CD4-positive, alpha-beta T cell treated with Interleukin-2 at 100 ng/mL for 4 hours (primary cell): Measurements from ENCODE around the gene GSTO2.
A peak's percentile ranks its signal among the peaks of the same experiment; 100 is the strongest.

Experiments used
- DNase-seq: peaks from one replicate; pipeline ENCODE4 v3.0.0-alpha.2; 2020; ENCODE audit warnings: low spot score

Gene GSTO2

DNA sequence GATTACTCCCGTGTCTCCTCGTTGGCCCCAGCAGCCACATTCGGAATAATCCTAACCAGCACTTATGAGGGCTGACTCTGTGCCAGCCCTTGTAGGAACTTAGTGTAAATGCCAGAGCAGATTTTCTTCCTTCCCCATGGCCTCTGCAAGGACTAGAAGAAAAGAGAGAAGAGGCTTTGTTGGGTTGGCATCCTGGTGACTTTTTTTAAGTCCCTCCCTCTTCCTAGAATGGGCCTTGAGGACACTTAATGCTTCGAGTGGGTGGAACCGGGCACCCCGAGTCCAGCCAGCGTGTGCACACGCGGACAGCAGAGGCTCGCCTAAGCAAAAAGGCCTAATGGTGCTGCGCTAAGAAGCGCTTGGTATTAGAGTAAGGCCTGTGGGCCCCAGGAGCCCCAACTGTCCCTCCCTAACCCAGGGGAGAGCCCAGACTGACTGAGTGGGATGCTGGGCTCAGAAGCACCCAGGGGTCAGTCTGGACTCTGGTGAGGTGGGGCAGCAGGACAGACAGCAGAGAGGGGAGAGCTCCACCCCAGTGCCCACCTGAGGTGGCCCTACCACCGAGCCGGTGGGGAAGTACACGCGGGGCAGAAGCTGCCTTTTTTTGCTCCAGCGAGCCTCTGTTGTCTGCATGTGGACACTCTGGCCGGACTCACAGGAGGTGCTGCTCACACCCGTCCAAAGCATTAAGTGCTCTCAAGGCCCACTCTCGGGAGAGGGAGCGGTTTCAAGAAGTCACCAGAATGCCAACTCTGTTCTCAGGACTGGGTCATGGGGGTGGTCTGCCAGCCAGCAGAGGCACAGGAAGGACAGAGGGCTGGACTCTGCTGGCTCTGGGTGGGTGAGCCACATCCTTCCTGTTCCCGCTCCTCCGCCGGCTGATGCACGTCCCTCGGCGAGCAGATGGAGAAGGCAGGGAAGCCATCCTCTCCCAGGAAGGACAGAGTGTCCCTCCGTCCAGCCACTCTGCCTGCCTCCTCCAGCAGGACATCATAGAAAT lies 56.8 kb downstream of the GSTO2 start:
- no peak for DNase-seq

GRCh38 chr10:104326991-104327610 lies 58.1 kb downstream of the GSTO2 start:
- no peak for DNase-seq

GRCh38 chr10:104327745-104328645 lies 59.0 kb downstream of the GSTO2 start:
- no peak for DNase-seq

DNA sequence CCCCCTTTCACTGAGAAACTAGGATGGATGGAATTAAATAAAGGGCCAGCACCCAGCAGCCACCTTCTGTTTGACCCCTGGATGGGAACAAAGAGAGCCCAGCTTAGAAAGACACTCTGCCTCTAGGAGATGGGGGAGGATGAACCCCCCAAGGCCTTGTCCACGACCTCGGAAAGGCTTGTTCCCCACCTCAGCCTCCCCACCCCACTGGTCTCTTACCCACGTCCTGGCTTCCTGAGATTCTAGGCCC lies 59.6 kb downstream of the GSTO2 start:
- no peak for DNase-seq

GRCh38 chr10:104328896-104329710 lies 60.1 kb downstream of the GSTO2 start:
- peak; percentile 80 for DNase-seq

- no peak for DNase-seq
These were observed 60.8 kb downstream of the GSTO2 start for GRCh38 chr10:104329735-104330134.

- no peak for DNase-seq
These were observed 61.5 kb downstream of the GSTO2 start for GRCh38 chr10:104330168-104331110.

GRCh38 chr10:104331208-104331838 lies 62.3 kb downstream of the GSTO2 start:
- no peak for DNase-seq

DNA sequence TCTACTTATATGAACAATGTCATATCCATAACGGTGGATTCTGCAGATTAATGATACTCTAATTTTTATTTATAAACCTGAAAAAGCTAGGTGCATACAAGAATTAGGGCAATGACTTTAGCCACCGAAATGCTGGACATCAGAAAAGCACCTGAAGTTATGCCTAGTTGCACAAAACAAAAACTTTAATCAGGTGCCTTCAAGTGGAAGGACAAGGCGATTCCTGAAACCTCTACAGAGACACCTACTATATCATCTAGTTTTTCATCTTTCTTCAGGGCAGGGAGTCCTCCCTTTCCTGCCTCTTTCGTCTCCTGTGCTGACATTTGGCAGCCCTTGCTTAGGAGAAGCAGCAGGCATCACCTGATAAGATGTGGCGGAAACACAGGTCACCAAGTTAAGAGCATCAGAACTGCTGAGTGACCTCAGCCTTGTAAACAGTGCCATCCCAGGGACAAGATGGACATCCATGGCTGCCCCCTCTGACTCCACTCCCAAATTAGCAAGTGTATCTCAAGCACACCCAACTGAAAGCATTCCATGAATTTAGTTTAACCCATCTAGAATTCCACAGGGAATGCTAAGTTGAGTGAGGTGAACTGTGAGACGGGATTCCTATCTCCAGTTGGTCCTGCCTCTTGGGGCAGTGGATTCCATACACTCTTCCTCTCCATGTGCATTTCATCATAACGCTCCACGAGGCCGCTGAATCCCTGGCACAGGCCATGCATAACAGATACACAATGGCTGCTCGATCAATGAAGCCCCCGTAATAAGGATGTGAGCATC lies 63.5 kb downstream of the GSTO2 start:
- DNase-seq, result no peak

GRCh38 chr10:104333032-104333727 lies 64.2 kb downstream of the GSTO2 start:
- DNase-seq, result peak; percentile 60

GRCh38 chr10:104333728-104334373 lies 64.9 kb downstream of the GSTO2 start:
- DNase-seq, result no peak

GRCh38 chr10:104334561-104334960 lies 65.6 kb downstream of the GSTO2 start:
- no peak for DNase-seq

GRCh38 chr10:104334965-104335650 lies 66.1 kb downstream of the GSTO2 start:
- DNase-seq, result no peak

GRCh38 chr10:104336821-104337467 lies 68.0 kb downstream of the GSTO2 start:
- DNase-seq, result no peak

DNA sequence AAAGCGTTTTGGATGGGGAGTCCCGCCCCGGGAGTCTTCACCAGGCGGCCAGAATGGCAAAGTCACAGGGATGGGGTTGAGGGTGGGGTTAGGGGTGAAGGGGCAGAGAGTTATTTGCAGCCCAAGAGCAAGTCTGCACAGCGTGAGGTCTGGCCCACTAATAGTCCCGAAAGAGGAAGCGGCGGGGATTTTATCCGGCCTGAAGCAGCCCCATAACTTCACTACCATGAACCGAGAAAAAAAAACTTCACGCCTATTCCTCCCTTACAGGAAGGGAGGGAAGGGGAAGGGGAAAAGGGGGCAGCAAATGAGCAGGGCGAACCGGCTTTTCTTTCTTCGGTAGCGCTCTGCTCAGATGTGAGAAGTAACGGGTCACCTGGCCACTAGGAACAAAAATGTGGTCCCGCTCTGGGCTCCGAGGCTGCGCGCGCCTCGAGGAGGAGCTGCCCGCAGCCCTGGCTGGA lies 68.6 kb downstream of the GSTO2 start:
- no peak for DNase-seq

- peak; percentile 74 for DNase-seq
These were observed 69.2 kb downstream of the GSTO2 start, which contains the start of gene ITPRIP for GRCh38 chr10:104337985-104338735. Gene ITPRIP (minus strand): TSS chr10:104338465. CDS start chr10:104316051, 22,414 bp downstream.
